ENCODE measurements around the gene NEK6. TPM values are rescaled to one million over a fixed set of nuclear protein-coding genes. Genes with fewer than 3 reads are reported as not detected.

NEK6 gene
- total and polyA plus RNA-seq, 2 experiments from 2014 or later, result 14.3 to 27.0 TPM

GRCh38 chr9:124327491-124327890, 69.7 kb downstream of the NEK6 start:
- TF ChIP-seq CTCF (IDR thresholded peaks at IDR 0.05; ENCODE audit: low read depth, low read length), result no peak
- no peak for DNase-seq (ENCODE audit: low read depth in 1 of 2, low spot score in 1 of 2)
- Histone ChIP-seq H3K27me3 (no peaks in the 10 kb centered on the region), H3K4me1 (ENCODE audit: low read depth) (no peaks in the 10 kb centered on the region), H3K27ac (no peak overlapping the region), H3K4me3 (no peak overlapping the region), H3K36me3 (no peaks in the 10 kb centered on the region), H3K9me3 (ENCODE audit: low read depth) (no peaks in the 10 kb centered on the region)

- no peaks in the 10 kb centered on the region for H3K4me1 ChIP-seq (ENCODE audit: low read depth)
- no peak overlapping the region for H3K27ac ChIP-seq
- H3K36me3 ChIP-seq, result no peaks in the 10 kb centered on the region
- no peak overlapping the region for H3K4me3 ChIP-seq
- no peak for DNase-seq (ENCODE audit: low read depth in 1 of 2, low spot score in 1 of 2)
- no peaks in the 10 kb centered on the region for H3K27me3 ChIP-seq
- H3K9me3 ChIP-seq (ENCODE audit: low read depth), result no peaks in the 10 kb centered on the region
- TF ChIP-seq CTCF (IDR thresholded peaks at IDR 0.05; ENCODE audit: low read depth, low read length), result no peak
Measured at GRCh38 chr9:124328285-124328684, 70.5 kb downstream of the NEK6 start.

- Histone ChIP-seq H3K4me3 (no peak overlapping the region), H3K4me1 (ENCODE audit: low read depth) (no peaks in the 10 kb centered on the region)
- no peak for TF ChIP-seq CTCF (IDR thresholded peaks at IDR 0.05; ENCODE audit: low read depth, low read length)
Measured at GRCh38 chr9:124329206-124329792, 71.5 kb downstream of the NEK6 start.

GRCh38 chr9:124330011-124330697, 72.4 kb downstream of the NEK6 start:
- Histone ChIP-seq H3K27me3 (no peaks in the 10 kb centered on the region), H3K27ac (no peak overlapping the region), H3K4me3 (no peak overlapping the region), H3K36me3 (no peaks in the 10 kb centered on the region), H3K4me1 (ENCODE audit: low read depth) (no peaks in the 10 kb centered on the region), H3K9me3 (ENCODE audit: low read depth) (no peaks in the 10 kb centered on the region)
- DNase-seq (ENCODE audit: low read depth in 1 of 2, low spot score in 1 of 2), result no peak
- TF ChIP-seq CTCF (IDR thresholded peaks at IDR 0.05; ENCODE audit: low read depth, low read length), result no peak

More at GRCh38 chr9:124329206-124329792, 71.5 kb downstream of the NEK6 start:
- Histone ChIP-seq H3K9me3 (ENCODE audit: low read depth) (no peaks in the 10 kb centered on the region), H3K27ac (no peak overlapping the region), H3K36me3 (no peaks in the 10 kb centered on the region), H3K27me3 (no peaks in the 10 kb centered on the region)
- DNase-seq (ENCODE audit: low read depth in 1 of 2, low spot score in 1 of 2), result no peak

- Histone ChIP-seq H3K27ac (no peak overlapping the region), H3K36me3 (no peaks in the 10 kb centered on the region), H3K4me3 (no peak overlapping the region), H3K4me1 (ENCODE audit: low read depth) (no peaks in the 10 kb centered on the region), H3K9me3 (ENCODE audit: low read depth) (no peaks in the 10 kb centered on the region), H3K27me3 (no peaks in the 10 kb centered on the region)
- no peak for DNase-seq (ENCODE audit: low read depth in 1 of 2, low spot score in 1 of 2)
- TF ChIP-seq CTCF (IDR thresholded peaks at IDR 0.05; ENCODE audit: low read depth, low read length), result no peak
Measured at GRCh38 chr9:124331580-124331979, 73.8 kb downstream of the NEK6 start.
